Subcutaneous abdominal adipose tissue (tissue), 5 donors: ENCODE measurements around the gene UBE3A.
"Not testable (repeated sequence)": the region's sequence is repeated elsewhere in the genome, so short reads cannot be mapped to it uniquely, and the experiment has no call there.

ENCODE experiments used
- H3K27ac ChIP-seq: one replicate; pipeline ENCODE4 v1.7.0; 2013; ENCODE audit warnings: low read depth, mild to moderate bottlenecking, inconsistent platforms, low read length, moderate library complexity
- H3K27me3 ChIP-seq, 5 donors: one replicate each; pipeline ENCODE4 v1.7.0; 2013; ENCODE audit warnings: low read length in 5 of 5, inconsistent platforms in 1 of 5; ENCODE audit not compliant: control insufficient read depth in 5 of 5, insufficient read depth in 4 of 5
- H3K36me3 ChIP-seq, 5 donors: one replicate each; pipeline ENCODE4 v1.7.0; 2013; ENCODE audit warnings: low read length in 5 of 5; ENCODE audit not compliant: control insufficient read depth in 5 of 5, insufficient read depth in 5 of 5
- H3K4me1 ChIP-seq, 5 donors: one replicate each; pipeline ENCODE4 v1.7.0; 2013; ENCODE audit warnings: low read length in 5 of 5, mild to moderate bottlenecking in 3 of 5, moderate library complexity in 1 of 5; ENCODE audit not compliant: control insufficient read depth in 5 of 5, insufficient read depth in 5 of 5
- H3K4me3 ChIP-seq, 5 donors: one replicate each; pipeline ENCODE4 v1.7.0; 2013; ENCODE audit warnings: low read length in 5 of 5, low read depth in 1 of 5
- H3K9ac ChIP-seq, 5 donors: one replicate each; pipeline ENCODE4 v1.7.0; 2013; ENCODE audit warnings: low read length in 5 of 5, mild to moderate bottlenecking in 4 of 5, moderate library complexity in 3 of 5
- H3K9me3 ChIP-seq, 5 donors: one replicate each; pipeline ENCODE4 v1.7.0; 2013; ENCODE audit warnings: low read length in 5 of 5; ENCODE audit not compliant: control insufficient read depth in 5 of 5
- donor health status: healthy.
- donor health status: healthy.
- donor health status: healthy.
- donor health status: healthy.
- donor health status: healthy.

UBE3A gene

GRCh38 chr15:25426896-25427610 is 11.8 kb downstream of the UBE3A start:
- H3K27ac ChIP-seq: no peak overlapping the region
- no peaks in the 10 kb centered on the region for H3K27me3 ChIP-seq
- H3K9me3 ChIP-seq: no peaks in the 10 kb centered on the region
- no peak overlapping the region for H3K9ac ChIP-seq
- H3K4me1 ChIP-seq: peaks cover 0 to 25% (median 10%) of the 10 kb centered on the region in 5 donors
- H3K4me3 ChIP-seq: peak overlapping the region in 1 of 5 donors; percentile 15
- H3K36me3 ChIP-seq: no peaks in the 10 kb centered on the region

DNA sequence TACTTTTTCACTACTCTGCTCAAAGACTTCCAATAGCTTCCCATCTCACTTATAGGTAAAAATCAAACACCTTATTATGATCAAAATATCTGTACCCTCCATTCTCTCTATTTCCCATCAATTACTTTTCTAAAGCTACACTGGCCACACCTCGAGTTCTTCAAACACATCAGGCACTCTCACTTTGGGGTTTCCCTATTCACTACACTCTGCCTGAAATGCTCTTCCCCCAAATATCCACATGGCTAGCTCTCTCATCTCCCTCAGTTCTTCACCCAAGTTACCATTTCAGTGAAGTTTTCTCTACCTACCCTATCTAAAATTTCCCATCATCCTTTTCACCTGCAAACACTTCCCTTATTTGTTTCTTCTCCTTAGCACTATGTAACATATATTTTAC is 14.8 kb downstream of the UBE3A start:
- Histone ChIP-seq H3K9ac (no peak overlapping the region), H3K4me1 (peaks cover 0 to 21% (median 8%) of the 10 kb centered on the region in 5 donors), H3K4me3 (no peak overlapping the region), H3K36me3 (peaks cover 0 to 3% (median 0%) of the 10 kb centered on the region in 5 donors), H3K9me3 (peaks cover 0 to 8% (median 0%) of the 10 kb centered on the region in 5 donors), H3K27me3 (no peaks in the 10 kb centered on the region), H3K27ac (no peak overlapping the region)

GRCh38 chr15:25422021-25422420 is 16.8 kb downstream of the UBE3A start:
- peaks cover 0 to 15% (median 5%) of the 10 kb centered on the region in 5 donors for H3K4me1 ChIP-seq
- H3K4me3 ChIP-seq: no peak overlapping the region
- no peaks in the 10 kb centered on the region for H3K27me3 ChIP-seq
- no peak overlapping the region for H3K9ac ChIP-seq
- H3K9me3 ChIP-seq: peaks cover 0 to 19% (median 10%) of the 10 kb centered on the region in 5 donors
- H3K36me3 ChIP-seq: peaks cover 0 to 9% (median 0%) of the 10 kb centered on the region in 5 donors
- H3K27ac ChIP-seq: no peak overlapping the region

- Histone ChIP-seq H3K9me3 (peaks cover 0 to 19% (median 10%) of the 10 kb centered on the region in 5 donors), H3K27me3 (no peaks in the 10 kb centered on the region), H3K4me1 (peaks cover 0 to 4% (median 0%) of the 10 kb centered on the region in 5 donors), H3K27ac (no peak overlapping the region), H3K9ac (no peak overlapping the region), H3K4me3 (no peak overlapping the region), H3K36me3 (peaks cover 0 to 11% (median 0%) of the 10 kb centered on the region in 5 donors)
Measured at GRCh38 chr15:25418202-25418601, 20.6 kb downstream of the UBE3A start.

- H3K27me3 ChIP-seq: no peaks in the 10 kb centered on the region
- peaks cover 0 to 4% (median 0%) of the 10 kb centered on the region in 5 donors for H3K4me1 ChIP-seq
- no peak overlapping the region for H3K9ac ChIP-seq
- no peak overlapping the region for H3K27ac ChIP-seq
- H3K4me3 ChIP-seq: no peak overlapping the region
- peaks cover 0 to 19% (median 10%) of the 10 kb centered on the region in 5 donors for H3K9me3 ChIP-seq
- H3K36me3 ChIP-seq: peaks cover 0 to 11% (median 0%) of the 10 kb centered on the region in 5 donors
Measured at GRCh38 chr15:25417604-25418003, 21.2 kb downstream of the UBE3A start.

- peaks cover 0 to 18% (median 10%) of the 10 kb centered on the region in 5 donors for H3K9me3 ChIP-seq
- peaks cover 0 to 11% (median 0%) of the 10 kb centered on the region in 5 donors for H3K36me3 ChIP-seq
- H3K4me1 ChIP-seq: peaks cover 0 to under 1% (median 0%) of the 10 kb centered on the region in 5 donors
- no peak overlapping the region for H3K4me3 ChIP-seq
- H3K9ac ChIP-seq: no peak overlapping the region
- no peak overlapping the region for H3K27ac ChIP-seq
- H3K27me3 ChIP-seq: no peaks in the 10 kb centered on the region
Measured at GRCh38 chr15:25416693-25417092, 22.1 kb downstream of the UBE3A start.

- H3K27ac ChIP-seq: no peak overlapping the region
- peaks cover 0 to 11% (median 0%) of the 10 kb centered on the region in 5 donors for H3K36me3 ChIP-seq
- H3K4me3 ChIP-seq: no peak overlapping the region
- no peaks in the 10 kb centered on the region for H3K27me3 ChIP-seq
- peaks cover 0 to 10% (median 10%) of the 10 kb centered on the region in 5 donors for H3K9me3 ChIP-seq
- peaks cover 0 to 5% (median under 1%) of the 10 kb centered on the region in 5 donors for H3K4me1 ChIP-seq
- H3K9ac ChIP-seq: no peak overlapping the region
Measured at GRCh38 chr15:25415707-25416106, 23.1 kb downstream of the UBE3A start.

- Histone ChIP-seq H3K4me1 (peaks cover 0 to 10% (median 5%) of the 10 kb centered on the region in 5 donors), H3K4me3 (no peak overlapping the region), H3K27me3 (no peaks in the 10 kb centered on the region), H3K36me3 (peaks cover 0 to 11% (median 0%) of the 10 kb centered on the region in 5 donors), H3K27ac (no peak overlapping the region), H3K9ac (no peak overlapping the region), H3K9me3 (peaks cover 0 to 10% (median 10%) of the 10 kb centered on the region in 5 donors)
Measured at GRCh38 chr15:25415217-25415616, 23.6 kb downstream of the UBE3A start.

GRCh38 chr15:25410649-25411048 is 28.2 kb downstream of the UBE3A start:
- no peak overlapping the region for H3K27ac ChIP-seq
- no peaks in the 10 kb centered on the region for H3K9me3 ChIP-seq
- no peak overlapping the region for H3K4me3 ChIP-seq
- H3K9ac ChIP-seq: no peak overlapping the region
- no peaks in the 10 kb centered on the region for H3K27me3 ChIP-seq
- H3K36me3 ChIP-seq: peaks cover 0 to 3% (median 0%) of the 10 kb centered on the region in 5 donors
- H3K4me1 ChIP-seq: peaks cover 0 to 18% (median 10%) of the 10 kb centered on the region in 5 donors

- peaks cover 0 to 18% (median 10%) of the 10 kb centered on the region in 5 donors for H3K4me1 ChIP-seq
- not testable (repeated sequence) for H3K27me3 ChIP-seq
Measured at GRCh38 chr15:25409731-25410130, 29.1 kb downstream of the UBE3A start.

More at GRCh38 chr15:25409731-25410130, 29.1 kb downstream of the UBE3A start:
- not testable (repeated sequence) for H3K9ac ChIP-seq, H3K9me3 ChIP-seq, H3K36me3 ChIP-seq, H3K4me3 ChIP-seq, H3K27ac ChIP-seq
